ENCODE measurements around the gene TUBA8. TPM values are rescaled to one million over a fixed set of nuclear protein-coding genes. Genes with fewer than 3 reads are reported as not detected.
"Not testable (repeated sequence)": the region's sequence is repeated elsewhere in the genome, so short reads cannot be mapped to it uniquely, and the experiment has no call there.

TUBA8 gene
- total and polyA plus RNA-seq, 2 donors = 0.57 to 3.1 TPM

DNA sequence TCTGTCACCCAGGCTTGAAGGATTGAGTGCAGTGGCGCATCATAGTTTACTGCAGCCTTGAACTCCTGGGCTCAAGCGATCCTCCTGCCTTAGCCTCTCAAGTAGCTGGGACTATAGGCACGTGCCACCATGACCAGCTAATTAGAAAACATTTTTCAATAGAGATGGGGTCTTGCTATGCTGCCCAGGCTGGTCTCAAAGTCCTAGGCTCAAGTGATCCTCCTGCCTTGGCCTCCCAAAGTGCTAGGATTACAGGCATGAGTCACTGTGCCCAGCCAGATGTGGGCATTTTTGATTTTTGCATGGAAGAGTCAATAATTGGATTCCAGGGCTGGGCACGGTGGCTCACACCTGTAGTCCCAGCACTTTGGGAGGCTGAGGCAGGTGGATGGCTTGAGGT is 36.7 kb upstream of the TUBA8 start:
- WGBS = 96% methylated on average over 4 of the region's 4 CpGs
- not testable (repeated sequence) for H3K9me3 ChIP-seq (ENCODE audit: control insufficient read depth in 2 of 2, insufficient read depth in 1 of 2, low read length in 1 of 2); H3K27ac ChIP-seq (ENCODE audit: low read depth in 1 of 2, low read length in 1 of 2); DNase-seq (ENCODE audit: low read depth in 6 of 9, low spot score in 9 of 9); H3K36me3 ChIP-seq (ENCODE audit: control insufficient read depth in 2 of 2, insufficient read depth in 2 of 2, low read length in 1 of 2); H3K27me3 ChIP-seq (ENCODE audit: control insufficient read depth in 2 of 2, insufficient read depth in 1 of 2, low read length in 1 of 2); H3K4me3 ChIP-seq (ENCODE audit: low read length in 2 of 2)
- peaks cover 5 to 14% of the 10 kb centered on the region in 2 donors for H3K4me1 ChIP-seq (ENCODE audit: control insufficient read depth in 2 of 2, insufficient read depth in 2 of 2, low read length in 2 of 2)

DNA sequence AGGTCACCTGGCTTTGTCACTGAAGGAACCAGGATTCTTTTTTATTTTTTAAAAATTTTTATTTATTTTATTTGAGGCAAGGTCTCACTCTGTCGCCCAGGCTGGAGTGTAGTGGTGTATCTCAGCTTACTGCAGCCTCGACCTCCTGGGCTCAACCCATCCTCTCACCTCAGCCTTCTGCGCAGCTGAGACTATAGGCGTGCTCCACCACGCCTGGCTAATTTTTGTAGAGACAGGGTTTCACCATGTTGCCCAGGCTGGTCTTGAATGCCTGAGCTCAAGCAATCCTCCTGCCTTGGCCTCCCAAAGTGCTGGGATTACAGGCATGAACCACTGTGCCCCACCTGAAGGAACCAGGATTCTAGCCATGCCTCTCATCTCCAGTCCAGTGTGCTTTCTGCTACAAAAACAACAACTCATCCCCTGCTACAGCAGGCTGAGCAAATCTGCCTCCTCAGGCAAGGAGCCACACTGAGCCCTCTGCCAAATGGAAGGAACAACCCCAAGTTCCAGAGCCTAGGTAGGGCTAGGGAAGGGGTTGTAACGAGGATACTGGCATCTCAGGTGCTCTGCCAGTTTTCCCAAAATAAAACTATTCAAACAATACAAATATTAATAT is 35.4 kb upstream of the TUBA8 start:
- Histone ChIP-seq H3K4me1 (ENCODE audit: control insufficient read depth in 2 of 2, insufficient read depth in 2 of 2, low read length in 2 of 2) (peaks cover 7 to 17% of the 10 kb centered on the region in 2 donors), H3K27ac (ENCODE audit: low read depth in 1 of 2, low read length in 1 of 2) (no peak overlapping the region), H3K4me3 (ENCODE audit: low read length in 2 of 2) (no peak overlapping the region), H3K36me3 (ENCODE audit: control insufficient read depth in 2 of 2, insufficient read depth in 2 of 2, low read length in 1 of 2) (peaks cover 4% of the 10 kb centered on the region in 2 donors), H3K27me3 (ENCODE audit: control insufficient read depth in 2 of 2, insufficient read depth in 1 of 2, low read length in 1 of 2) (no peaks in the 10 kb centered on the region), H3K9me3 (ENCODE audit: control insufficient read depth in 2 of 2, insufficient read depth in 1 of 2, low read length in 1 of 2) (no peaks in the 10 kb centered on the region)
- no peak for DNase-seq (ENCODE audit: low read depth in 6 of 9, low spot score in 9 of 9)
- WGBS = 98% methylated on average over 6 of the region's 6 CpGs

GRCh38 chr22:18075720-18076497 is 34.7 kb upstream of the TUBA8 start:
- 69% methylated on average over 13 of the region's 13 CpGs for WGBS
- H3K9me3 ChIP-seq (ENCODE audit: control insufficient read depth in 2 of 2, insufficient read depth in 1 of 2, low read length in 1 of 2) = no peaks in the 10 kb centered on the region
- H3K4me3 ChIP-seq (ENCODE audit: low read length in 2 of 2) = no peak overlapping the region
- H3K27me3 ChIP-seq (ENCODE audit: control insufficient read depth in 2 of 2, insufficient read depth in 1 of 2, low read length in 1 of 2) = no peaks in the 10 kb centered on the region
- H3K27ac ChIP-seq (ENCODE audit: low read depth in 1 of 2, low read length in 1 of 2) = no peak overlapping the region
- peaks cover 7 to 17% of the 10 kb centered on the region in 2 donors for H3K4me1 ChIP-seq (ENCODE audit: control insufficient read depth in 2 of 2, insufficient read depth in 2 of 2, low read length in 2 of 2)
- DNase-seq (ENCODE audit: low read depth in 6 of 9, low spot score in 9 of 9) = peak; percentile 34 to 89 (median 77)
- peaks cover 8 to 9% of the 10 kb centered on the region in 2 donors for H3K36me3 ChIP-seq (ENCODE audit: control insufficient read depth in 2 of 2, insufficient read depth in 2 of 2, low read length in 1 of 2)

GRCh38 chr22:18077087-18077638 is 33.4 kb upstream of the TUBA8 start:
- Histone ChIP-seq H3K4me1 (ENCODE audit: control insufficient read depth in 2 of 2, insufficient read depth in 2 of 2, low read length in 2 of 2) (peaks cover 7 to 17% of the 10 kb centered on the region in 2 donors), H3K27me3 (ENCODE audit: control insufficient read depth in 2 of 2, insufficient read depth in 1 of 2, low read length in 1 of 2) (no peaks in the 10 kb centered on the region), H3K36me3 (ENCODE audit: control insufficient read depth in 2 of 2, insufficient read depth in 2 of 2, low read length in 1 of 2) (peaks cover 15 to 20% of the 10 kb centered on the region in 2 donors), H3K9me3 (ENCODE audit: control insufficient read depth in 2 of 2, insufficient read depth in 1 of 2, low read length in 1 of 2) (no peaks in the 10 kb centered on the region), H3K27ac (ENCODE audit: low read depth in 1 of 2, low read length in 1 of 2) (peak overlapping the region; percentile 96 to 99), H3K4me3 (ENCODE audit: low read length in 2 of 2) (peak overlapping the region; percentile 74 to 81)
- WGBS = 4% methylated on average over 10 of the region's 10 CpGs
- peak in 1 of 9 donors; percentile 35 for DNase-seq (ENCODE audit: low read depth in 6 of 9, low spot score in 9 of 9)

GRCh38 chr22:18077639-18078328 is 32.8 kb upstream of the TUBA8 start, which contains the start of gene PEX26:
TSS of gene PEX26 (plus strand) at chr22:18077990. CDS start at chr22:18078377, 387 bp downstream.
- peak within 1 kb of the TSS; percentile 96 to 99 for H3K27ac ChIP-seq (ENCODE audit: low read depth in 1 of 2, low read length in 1 of 2)
- H3K4me3 ChIP-seq (ENCODE audit: low read length in 2 of 2) = peak within 1 kb of the TSS; percentile 74 to 81
- H3K4me1 ChIP-seq (ENCODE audit: control insufficient read depth in 2 of 2, insufficient read depth in 2 of 2, low read length in 2 of 2) = peaks cover 7 to 17% of the 10 kb centered on the region in 2 donors
- no peaks in the 10 kb centered on the region for H3K27me3 ChIP-seq (ENCODE audit: control insufficient read depth in 2 of 2, insufficient read depth in 1 of 2, low read length in 1 of 2)
- H3K9me3 ChIP-seq (ENCODE audit: control insufficient read depth in 2 of 2, insufficient read depth in 1 of 2, low read length in 1 of 2) = no peaks in the 10 kb centered on the region
- peak; percentile 84 to 98 (median 94) for DNase-seq (ENCODE audit: low read depth in 6 of 9, low spot score in 9 of 9)
- WGBS = under 1% methylated on average over 50 of the region's 50 CpGs
- peaks cover 15 to 21% of the 10 kb centered on the region in 2 donors for H3K36me3 ChIP-seq (ENCODE audit: control insufficient read depth in 2 of 2, insufficient read depth in 2 of 2, low read length in 1 of 2)

GRCh38 chr22:18078329-18079041 is 32.1 kb upstream of the TUBA8 start:
- DNase-seq (ENCODE audit: low read depth in 6 of 9, low spot score in 9 of 9) = peak in 4 of 9 donors; percentile 14 to 46 (median 30)
- WGBS = 11% methylated on average over 45 of the region's 45 CpGs
- peaks cover 7 to 17% of the 10 kb centered on the region in 2 donors for H3K4me1 ChIP-seq (ENCODE audit: control insufficient read depth in 2 of 2, insufficient read depth in 2 of 2, low read length in 2 of 2)

DNA sequence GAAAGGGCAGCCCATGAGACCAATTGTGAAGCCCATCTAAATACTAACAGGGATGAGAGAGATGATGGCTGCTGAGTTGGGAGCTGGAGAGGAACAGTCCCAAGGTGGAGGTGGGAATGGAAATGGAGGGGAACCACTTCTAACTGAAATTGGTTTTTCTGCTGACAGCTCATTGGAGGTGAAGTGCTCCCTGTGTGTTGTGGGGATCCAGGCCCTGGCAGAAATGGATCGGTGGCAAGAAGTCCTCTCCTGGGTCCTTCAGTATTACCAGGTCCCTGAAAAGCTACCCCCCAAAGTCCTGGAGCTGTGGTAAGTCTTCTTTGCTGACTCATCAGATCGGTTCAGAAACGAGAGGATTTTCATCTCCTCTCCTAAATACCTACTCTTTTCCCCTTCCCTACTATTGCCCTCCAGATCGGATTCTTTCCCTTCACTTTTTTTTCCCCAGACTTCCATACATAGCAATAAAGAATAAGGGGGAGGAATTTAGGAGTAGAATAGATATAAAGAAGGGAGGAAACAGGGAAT is 30.8 kb upstream of the TUBA8 start:
- peaks cover 7 to 17% of the 10 kb centered on the region in 2 donors for H3K4me1 ChIP-seq (ENCODE audit: control insufficient read depth in 2 of 2, insufficient read depth in 2 of 2, low read length in 2 of 2)
- no peaks in the 10 kb centered on the region for H3K27me3 ChIP-seq (ENCODE audit: control insufficient read depth in 2 of 2, insufficient read depth in 1 of 2, low read length in 1 of 2)
- no peaks in the 10 kb centered on the region for H3K9me3 ChIP-seq (ENCODE audit: control insufficient read depth in 2 of 2, insufficient read depth in 1 of 2, low read length in 1 of 2)
- no peak overlapping the region for H3K27ac ChIP-seq (ENCODE audit: low read depth in 1 of 2, low read length in 1 of 2)
- no peak for DNase-seq (ENCODE audit: low read depth in 6 of 9, low spot score in 9 of 9)
- H3K36me3 ChIP-seq (ENCODE audit: control insufficient read depth in 2 of 2, insufficient read depth in 2 of 2, low read length in 1 of 2) = peaks cover 29 to 35% of the 10 kb centered on the region in 2 donors
- WGBS = 80% methylated on average over 4 of the region's 4 CpGs
- no peak overlapping the region for H3K4me3 ChIP-seq (ENCODE audit: low read length in 2 of 2)

More at GRCh38 chr22:18078329-18079041, 32.1 kb upstream of the TUBA8 start:
- Histone ChIP-seq H3K36me3 (ENCODE audit: control insufficient read depth in 2 of 2, insufficient read depth in 2 of 2, low read length in 1 of 2) (peaks cover 19 to 28% of the 10 kb centered on the region in 2 donors), H3K27ac (ENCODE audit: low read depth in 1 of 2, low read length in 1 of 2) (peak overlapping the region; percentile 27 to 32), H3K4me3 (ENCODE audit: low read length in 2 of 2) (peak overlapping the region; percentile 74 to 81), H3K9me3 (ENCODE audit: control insufficient read depth in 2 of 2, insufficient read depth in 1 of 2, low read length in 1 of 2) (no peaks in the 10 kb centered on the region), H3K27me3 (ENCODE audit: control insufficient read depth in 2 of 2, insufficient read depth in 1 of 2, low read length in 1 of 2) (no peaks in the 10 kb centered on the region)

- Histone ChIP-seq H3K4me1 (ENCODE audit: control insufficient read depth in 2 of 2, insufficient read depth in 2 of 2, low read length in 2 of 2) (peaks cover 4 to 14% of the 10 kb centered on the region in 2 donors), H3K4me3 (ENCODE audit: low read length in 2 of 2) (no peak overlapping the region)
Observed at GRCh38 chr22:18081416-18081815, 29.2 kb upstream of the TUBA8 start.

More at GRCh38 chr22:18081416-18081815, 29.2 kb upstream of the TUBA8 start:
- DNase-seq (ENCODE audit: low read depth in 6 of 9, low spot score in 9 of 9) = no peak
- WGBS = 97% methylated on average over 5 of the region's 5 CpGs
- H3K27me3 ChIP-seq (ENCODE audit: control insufficient read depth in 2 of 2, insufficient read depth in 1 of 2, low read length in 1 of 2) = no peaks in the 10 kb centered on the region
- H3K27ac ChIP-seq (ENCODE audit: low read depth in 1 of 2, low read length in 1 of 2) = no peak overlapping the region
- H3K36me3 ChIP-seq (ENCODE audit: control insufficient read depth in 2 of 2, insufficient read depth in 2 of 2, low read length in 1 of 2) = peaks cover 42 to 47% of the 10 kb centered on the region in 2 donors
- H3K9me3 ChIP-seq (ENCODE audit: control insufficient read depth in 2 of 2, insufficient read depth in 1 of 2, low read length in 1 of 2) = no peaks in the 10 kb centered on the region

Data from thymus (tissue), 11 donors.